Neuronal stem cell (in vitro differentiated cells): ENCODE data around the gene GGCX. TPM values are rescaled to one million over a fixed set of nuclear protein-coding genes. Genes with fewer than 3 reads are reported as not detected.

Source experiments
- DNase-seq: peaks from one replicate; pipeline ENCODE4 v3.0.0-alpha.2; 2013; ENCODE audit warnings: low spot score
- H2AFZ ChIP-seq: one replicate; pipeline ENCODE4 v1.6.1; 2013; ENCODE audit warnings: mild to moderate bottlenecking, low read length, inconsistent platforms
- H2AK5ac ChIP-seq: 2 replicates; pipeline ENCODE4 v1.6.1; 2013; ENCODE audit warnings: low read depth, mild to moderate bottlenecking, inconsistent platforms, low read length, moderate library complexity, mixed read lengths
- H2BK120ac ChIP-seq: 2 replicates; pipeline ENCODE4 v1.6.1; 2013; ENCODE audit warnings: low read depth, mild to moderate bottlenecking, inconsistent platforms, low read length, moderate library complexity, mixed read lengths
- H2BK12ac ChIP-seq: one replicate; pipeline ENCODE4 v1.6.1; 2013; ENCODE audit warnings: low read length, inconsistent platforms
- H2BK15ac ChIP-seq: 2 replicates; pipeline ENCODE4 v1.6.1; 2013; ENCODE audit warnings: mild to moderate bottlenecking, low read length, inconsistent platforms, mixed read lengths
- H2BK5ac ChIP-seq: one replicate; pipeline ENCODE4 v1.6.1; 2013; ENCODE audit warnings: inconsistent platforms, mild to moderate bottlenecking, low read length, moderate library complexity
- H3K14ac ChIP-seq: one replicate; pipeline ENCODE4 v1.6.1; 2013; ENCODE audit warnings: low read length, inconsistent platforms
- H3K18ac ChIP-seq: 2 replicates; pipeline ENCODE4 v1.6.1; 2013; ENCODE audit warnings: low read length, inconsistent platforms
- H3K23ac ChIP-seq: 2 replicates; pipeline ENCODE4 v1.6.1; 2013; ENCODE audit warnings: low read depth, mild to moderate bottlenecking, mixed read lengths, low read length, inconsistent platforms; ENCODE audit not compliant: poor library complexity
- H3K27ac ChIP-seq: replicated peaks from 3 replicates; pipeline ENCODE4 v1.5.1; 2013; ENCODE audit warnings: low read length, inconsistent platforms
- H3K27me3 ChIP-seq, 3 experiments: 2 replicates each; pipeline ENCODE4 v1.6.1; 2013; ENCODE audit warnings: low read length in 3 of 3, mild to moderate bottlenecking in 2 of 3, inconsistent platforms in 1 of 3, low read depth in 1 of 3, mixed read lengths in 1 of 3, moderate library complexity in 1 of 3; ENCODE audit not compliant: control insufficient read depth in 3 of 3, insufficient read depth in 3 of 3
- H3K36me3 ChIP-seq, 2 donors: replicated peaks in 1 of 2; 2 replicates each; pipeline ENCODE4 v1.6.1; 2013; ENCODE audit warnings: low read length in 2 of 2; ENCODE audit not compliant: control insufficient read depth in 2 of 2, insufficient read depth in 2 of 2
- H3K4ac ChIP-seq: 2 replicates; pipeline ENCODE4 v1.6.1; 2013; ENCODE audit warnings: inconsistent platforms, mild to moderate bottlenecking, low read length, moderate library complexity
- H3K4me1 ChIP-seq, 2 donors: 1 replicate in 1 of 2; 2 replicates in 1 of 2; pipeline ENCODE4 v1.6.1; 2013; ENCODE audit warnings: low read length in 2 of 2, low read depth in 1 of 2; ENCODE audit not compliant: control insufficient read depth in 2 of 2, insufficient read depth in 1 of 2
- H3K4me2 ChIP-seq: one replicate; pipeline ENCODE4 v1.6.1; 2013; ENCODE audit warnings: mild to moderate bottlenecking, low read length, inconsistent platforms; ENCODE audit not compliant: insufficient read depth, poor library complexity, severe bottlenecking
- H3K4me3 ChIP-seq, 2 donors: 2 replicates each; pipeline ENCODE4 v1.5.1; 2013; ENCODE audit warnings: low read length in 2 of 2, mild to moderate bottlenecking in 2 of 2, inconsistent platforms in 1 of 2, moderate library complexity in 1 of 2
- H3K79me1 ChIP-seq: one replicate; pipeline ENCODE4 v1.6.1; 2013; ENCODE audit warnings: low read depth, mild to moderate bottlenecking, inconsistent platforms, low read length, moderate library complexity
- H3K9ac ChIP-seq: one replicate; pipeline ENCODE4 v1.6.1; 2013; ENCODE audit warnings: mild to moderate bottlenecking, low read depth, low read length, inconsistent platforms; ENCODE audit not compliant: poor library complexity
- H3K9me3 ChIP-seq, 2 donors: replicated peaks in 1 of 2; 2 replicates each; pipeline versions ENCODE3 to v1.6.1; 2013; ENCODE audit warnings: low read length in 2 of 2, mild to moderate bottlenecking in 2 of 2, inconsistent platforms in 1 of 2, low read depth in 1 of 2, mixed read lengths in 1 of 2, moderate library complexity in 1 of 2; ENCODE audit not compliant: control insufficient read depth in 2 of 2, insufficient read depth in 1 of 2
- H4K8ac ChIP-seq: one replicate; pipeline ENCODE4 v1.6.1; 2013; ENCODE audit warnings: low read depth, mild to moderate bottlenecking, inconsistent platforms, low read length, moderate library complexity
- H4K91ac ChIP-seq: one replicate; pipeline ENCODE4 v1.6.1; 2013; ENCODE audit warnings: low read length, low read depth, mild to moderate bottlenecking, inconsistent platforms; ENCODE audit not compliant: poor library complexity
- WGBS, 2 donors: extraction: QIAGEN DNeasy Blood & Tissue Kit; methylation state at CpG; one replicate each; pipeline ENCODE4 v1.1.7; 2013; ENCODE audit warnings: missing lambda C conversion rate in 2 of 2, mixed read lengths in 1 of 2; ENCODE audit not compliant: insufficient read length in 2 of 2, insufficient replicate concordance in 1 of 2; ENCODE audit errors: extremely low coverage in 2 of 2; 5-methylcytosine and 5-hydroxymethylcytosine counted together
- polyA plus RNA-seq, 2 experiments: library from polyadenylated mRNA; stranded (reverse); fragments of 200-250 nt; gene quantifications; one replicate each; pipeline ENCODE4 v1.2.3, GENCODE V29; 2013

GGCX gene
- 22.7 TPM for polyA plus RNA-seq (2013, experiment 1 of 2)
- polyA plus RNA-seq (2013, experiment 2 of 2): 22.4 TPM

DNA sequence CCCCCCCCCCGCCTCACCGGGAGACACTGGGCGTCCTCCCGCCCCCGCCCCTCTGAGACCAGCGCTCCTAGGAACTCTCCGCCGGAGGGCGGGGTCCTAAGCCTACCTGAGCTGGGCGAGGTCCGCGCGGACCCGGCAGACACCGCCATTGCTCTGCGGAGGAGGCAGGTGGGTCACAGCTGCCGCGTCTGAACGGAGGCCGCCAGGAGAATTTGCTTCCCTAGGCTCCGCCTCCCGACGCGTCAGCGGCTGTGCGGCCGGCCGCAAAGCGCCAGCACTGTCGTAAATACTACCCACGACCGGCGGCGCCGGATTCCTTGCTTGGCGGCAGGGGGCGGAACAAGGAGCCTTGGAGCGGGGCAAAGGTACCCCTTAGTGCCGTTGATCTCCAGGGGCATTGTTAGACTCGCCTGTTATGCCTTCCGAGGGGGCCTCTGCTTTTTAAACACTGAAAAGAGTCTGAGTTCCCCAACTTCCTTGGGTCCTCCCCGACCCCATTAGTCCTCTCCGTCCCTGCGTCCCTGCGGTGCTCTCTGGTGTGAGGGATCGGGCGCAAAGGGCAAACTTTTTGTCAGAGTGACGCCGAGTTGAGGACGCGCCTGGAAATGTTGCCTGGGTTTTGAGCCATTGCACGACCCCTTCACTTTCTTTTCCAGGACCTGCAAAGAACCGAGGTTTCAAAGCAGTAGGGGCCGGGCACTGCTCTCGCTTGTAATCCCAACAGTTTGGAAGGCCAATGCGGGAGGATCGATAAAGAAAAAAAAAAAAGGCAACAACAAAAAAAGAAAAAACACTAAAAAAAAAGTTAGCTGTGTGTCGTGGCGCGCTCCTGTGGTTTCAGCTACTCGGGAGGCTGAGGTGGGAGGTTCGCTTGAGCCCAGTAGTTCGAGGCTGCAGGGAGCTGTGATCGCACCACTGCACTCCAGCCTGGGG, at the start of gene GGCX:
TSS of gene GGCX (minus strand) at position 214 of the 933 bp plus-strand sequence. CDS start at position 149, 65 bp downstream.
- Histone ChIP-seq H2BK12ac (no peak within 1 kb of the TSS), H3K27ac (peak within 1 kb of the TSS; percentile 68), H3K4me2 (peak within 1 kb of the TSS; percentile 81), H3K18ac (peak within 1 kb of the TSS; percentile 84), H3K27me3 (no peaks in the 10 kb centered on the region), H3K4me3 (peak within 1 kb of the TSS; percentile 87 to 89), H3K79me1 (peaks cover 2% of the 10 kb centered on the region), H2AK5ac (no peak within 1 kb of the TSS), H3K9ac (peak within 1 kb of the TSS; percentile 83), H2AFZ (peak within 1 kb of the TSS; percentile 90), H3K9me3 (no peaks in the 10 kb centered on the region), H4K8ac (no peak within 1 kb of the TSS), H3K14ac (peak within 1 kb of the TSS; percentile 5), H4K91ac (no peak within 1 kb of the TSS), H2BK120ac (no peak within 1 kb of the TSS), H3K23ac (peak within 1 kb of the TSS; percentile 21), H3K4ac (no peak within 1 kb of the TSS), H2BK15ac (no peak within 1 kb of the TSS), H3K36me3 (peaks cover 9 to 26% of the 10 kb centered on the region in 2 donors), H3K4me1 (peaks cover 0 to 2% of the 10 kb centered on the region in 2 donors), H2BK5ac (peak within 1 kb of the TSS; percentile 13)
- no CpG with 5 or more reads among the region's 64 CpGs for WGBS, 2 donors
- DNase-seq: peak; percentile 92

- Histone ChIP-seq H3K4ac (no peak overlapping the region), H3K27me3 (no peaks in the 10 kb centered on the region), H2AFZ (no peak overlapping the region), H4K8ac (no peak overlapping the region), H2BK5ac (no peak overlapping the region), H3K4me2 (no peak overlapping the region), H2AK5ac (no peak overlapping the region), H3K4me1 (peaks cover 6 to 7% of the 10 kb centered on the region in 2 donors), H2BK15ac (no peak overlapping the region), H3K18ac (no peak overlapping the region), H2BK12ac (no peak overlapping the region), H3K79me1 (peaks cover 6% of the 10 kb centered on the region), H4K91ac (no peak overlapping the region), H3K4me3 (no peak overlapping the region), H3K27ac (no peak overlapping the region), H3K9me3 (peaks cover 0 to 2% of the 10 kb centered on the region in 2 donors), H3K9ac (no peak overlapping the region), H3K36me3 (peaks cover 17 to 61% of the 10 kb centered on the region in 2 donors), H3K14ac (no peak overlapping the region), H3K23ac (no peak overlapping the region), H2BK120ac (no peak overlapping the region)
- no CpG with 5 or more reads among the region's 9 CpGs for WGBS, 2 donors
- no peak for DNase-seq
These were observed 46.2 kb upstream of the GGCX start for GRCh38 chr2:85607268-85608215.

- no peak overlapping the region for H3K18ac ChIP-seq
- no peak for DNase-seq
- H3K4me3 ChIP-seq: no peak overlapping the region
- peaks cover 7 to 9% of the 10 kb centered on the region in 2 donors for H3K4me1 ChIP-seq
- WGBS, 2 donors: no CpG with 5 or more reads among the region's 7 CpGs
- no peak overlapping the region for H3K23ac ChIP-seq
- H2BK120ac ChIP-seq: no peak overlapping the region
- H2AFZ ChIP-seq: no peak overlapping the region
- no peak overlapping the region for H4K91ac ChIP-seq
- no peak overlapping the region for H2BK5ac ChIP-seq
- peaks cover 7% of the 10 kb centered on the region for H3K79me1 ChIP-seq
- H2AK5ac ChIP-seq: no peak overlapping the region
- peaks cover 17 to 61% of the 10 kb centered on the region in 2 donors for H3K36me3 ChIP-seq
- no peaks in the 10 kb centered on the region for H3K27me3 ChIP-seq
- no peak overlapping the region for H3K4me2 ChIP-seq
- no peak overlapping the region for H2BK12ac ChIP-seq
- H2BK15ac ChIP-seq: no peak overlapping the region
- H3K14ac ChIP-seq: no peak overlapping the region
- no peak overlapping the region for H3K4ac ChIP-seq
- peaks cover 0 to 2% of the 10 kb centered on the region in 2 donors for H3K9me3 ChIP-seq
- no peak overlapping the region for H4K8ac ChIP-seq
- H3K27ac ChIP-seq: no peak overlapping the region
- H3K9ac ChIP-seq: no peak overlapping the region
These were observed 44.8 kb upstream of the GGCX start for GRCh38 chr2:85606116-85606455.
